A549 treated with AZD9567 at 1 μM for 4 hours (cell line): ENCODE measurements around the gene FOSL2. TPM values are rescaled to one million over a fixed set of nuclear protein-coding genes. Genes with fewer than 3 reads are reported as not detected.

Experiments
- total RNA-seq: library from RNA; stranded (reverse); fragments of 200-300 nt; extraction: Qiagen RNA extraction; gene quantifications from 5 replicates; pipeline ENCODE4 v1.2.3, GENCODE V29; 2022; ENCODE audit not compliant: insufficient read depth

The FOSL2 gene
- total RNA-seq: 55.4 to 62.8 TPM (median 58.3 TPM) in 5 replicates

GRCh38 chr2:28392297-28393113, at the start of gene FOSL2:
TSS of gene FOSL2 (plus strand) at chr2:28392858. CDS start at chr2:28393721, 863 bp downstream.

Other genes starting within 250 kb of the FOSL2 start
- gene PLB1, start 103.2 kb downstream of the FOSL2 start, total RNA-seq: 1.0 to 1.7 TPM (median 1.3 TPM) in 4 of 5 replicates, not detected in the other